Activated CD4-positive, alpha-beta T cell treated with anti-CD3 and anti-CD28 coated beads, Interleukin-2, amount 50 U/mL, for 4 hours (primary cell): ENCODE results near the gene CDK18.
A peak's percentile ranks its signal among the peaks of the same experiment; 100 is the strongest.

ENCODE experiments used
- DNase-seq, 2 experiments: peaks; one replicate each; pipeline ENCODE4 v3.0.0-alpha.2; 2020

CDK18 gene

DNA sequence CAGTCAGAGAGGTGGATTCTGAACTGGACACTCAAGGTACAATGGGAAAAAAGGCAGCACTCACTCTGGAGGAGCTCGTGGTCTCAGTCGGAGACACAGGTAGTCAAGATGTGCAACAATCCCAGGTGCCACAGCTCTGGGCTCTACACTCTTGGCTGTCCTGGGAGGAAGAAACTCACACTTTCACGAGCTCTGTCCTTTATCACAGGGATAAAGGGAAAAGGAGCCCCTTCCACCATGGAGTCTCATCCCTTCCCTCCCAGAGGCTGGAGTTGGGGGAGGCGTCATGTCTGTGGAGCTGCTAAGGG, 20.3 kb downstream of the CDK18 start:
- DNase-seq: no peak

- DNase-seq: no peak
These were observed 21.2 kb downstream of the CDK18 start for GRCh38 chr1:205525495-205526285.

GRCh38 chr1:205526431-205526830, 22.0 kb downstream of the CDK18 start:
- no peak for DNase-seq

- no peak for DNase-seq
These were observed 23.5 kb downstream of the CDK18 start for GRCh38 chr1:205527931-205528330.

DNA sequence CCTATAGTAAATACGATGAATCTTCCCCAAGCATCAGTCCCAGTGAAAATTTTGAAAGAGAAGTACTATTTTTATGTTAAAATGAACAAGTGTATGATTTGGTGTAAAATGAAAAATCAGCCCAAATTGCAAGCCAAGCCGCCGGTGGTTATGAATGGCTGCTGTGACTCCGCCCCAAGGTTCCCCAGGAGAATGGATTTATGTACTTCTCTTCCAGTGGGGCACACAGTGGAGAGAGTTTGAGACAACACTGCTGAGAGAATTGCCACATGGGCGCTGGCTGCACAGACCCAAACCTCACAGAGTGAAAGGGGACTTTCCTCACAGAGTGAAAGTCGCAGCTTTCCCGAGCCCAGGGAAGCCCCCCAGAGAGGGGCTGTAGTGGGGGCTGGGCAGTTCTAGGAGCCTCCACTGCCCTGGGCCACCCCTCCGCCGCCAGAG, 24.0 kb downstream of the CDK18 start:
- DNase-seq: no peak

GRCh38 chr1:205528887-205529825, 24.7 kb downstream of the CDK18 start:
- DNase-seq: peak; percentile 75 to 80

- DNase-seq: no peak
These were observed 25.6 kb downstream of the CDK18 start for GRCh38 chr1:205530116-205530515.

GRCh38 chr1:205531191-205532025, 26.9 kb downstream of the CDK18 start:
- no peak for DNase-seq

DNA sequence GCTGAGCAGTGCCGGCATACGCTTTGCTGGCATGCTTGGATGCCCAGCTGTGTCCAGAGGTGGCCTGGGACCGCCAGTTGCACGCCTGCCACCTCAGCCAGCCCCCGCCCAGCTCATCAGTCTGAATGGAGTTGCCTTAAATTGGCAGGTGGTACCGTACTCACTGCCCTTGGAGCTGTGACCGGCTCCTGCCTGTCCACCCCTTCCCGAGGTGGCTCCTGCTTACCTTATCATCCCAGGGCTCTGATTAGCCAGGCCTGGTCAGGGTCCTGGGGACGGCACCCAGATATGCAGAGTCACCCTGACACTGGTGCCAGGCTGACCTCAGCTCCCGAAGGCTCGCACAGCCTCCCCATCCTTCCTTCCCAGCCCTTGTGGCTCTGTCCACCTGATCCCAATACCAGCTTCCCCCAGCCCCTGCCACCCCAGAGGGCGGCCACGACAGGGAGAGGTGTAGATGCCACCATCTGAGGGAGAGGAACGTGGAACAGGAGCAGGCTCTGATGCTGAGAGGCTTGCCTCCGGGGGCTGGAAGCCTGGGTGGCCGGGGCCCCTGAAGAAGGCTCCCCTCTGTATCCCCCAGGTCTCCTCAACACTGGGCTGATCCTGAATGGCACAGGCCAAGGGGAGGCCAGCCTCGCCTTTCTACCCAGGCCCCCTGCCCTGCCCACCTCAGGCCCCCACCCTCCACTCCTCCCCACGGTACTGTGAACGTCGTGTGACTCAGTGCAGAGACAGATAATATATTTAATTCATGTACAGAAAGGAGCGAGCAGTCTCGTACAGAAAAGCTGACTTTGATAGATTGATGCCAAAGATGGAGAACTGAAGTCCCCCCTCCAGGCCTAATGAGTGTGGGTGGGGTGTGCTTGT, 27.8 kb downstream of the CDK18 start:
- no peak for DNase-seq

- DNase-seq: no peak
These were observed 28.7 kb downstream of the CDK18 start for GRCh38 chr1:205532996-205533735.

DNA sequence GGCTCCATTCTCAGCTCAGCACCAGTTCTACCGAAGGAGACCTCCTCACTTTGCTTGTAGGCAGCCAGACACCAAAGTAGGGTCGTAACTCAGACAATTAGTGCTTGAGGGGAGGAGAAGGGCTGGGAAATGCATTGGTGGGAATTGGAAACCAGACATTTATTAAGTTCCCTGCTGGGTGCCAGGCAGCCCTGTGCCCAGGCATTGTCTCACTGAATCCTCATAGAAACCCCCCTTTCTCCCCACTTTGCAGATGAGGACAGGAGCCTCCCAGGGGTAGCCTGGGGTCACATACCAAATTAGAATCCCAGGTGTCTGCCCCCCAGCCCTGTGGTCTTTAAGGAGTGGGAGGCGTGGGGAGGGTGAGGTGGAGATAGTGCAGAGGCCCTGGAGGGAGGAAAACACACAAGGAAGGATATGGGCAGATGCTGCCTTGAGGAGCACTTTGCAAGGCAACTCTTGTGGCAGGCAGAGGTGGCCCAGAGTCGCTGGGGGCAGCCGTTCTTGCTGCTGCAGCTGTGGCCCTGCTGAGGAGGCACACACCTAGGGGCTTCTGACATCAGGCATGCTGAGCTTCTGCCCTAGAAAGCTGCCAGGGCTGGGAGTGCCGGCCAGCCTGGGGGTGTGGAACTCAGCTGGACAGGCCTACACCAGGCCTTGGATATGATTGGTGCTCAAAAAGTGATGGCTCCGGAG, 29.4 kb downstream of the CDK18 start:
- no peak for DNase-seq

GRCh38 chr1:205534444-205534985, 30.0 kb downstream of the CDK18 start:
- DNase-seq: no peak

GRCh38 chr1:205535096-205535495, 30.6 kb downstream of the CDK18 start:
- DNase-seq: no peak

- no peak for DNase-seq
These were observed 31.6 kb downstream of the CDK18 start for GRCh38 chr1:205535866-205536758.

DNA sequence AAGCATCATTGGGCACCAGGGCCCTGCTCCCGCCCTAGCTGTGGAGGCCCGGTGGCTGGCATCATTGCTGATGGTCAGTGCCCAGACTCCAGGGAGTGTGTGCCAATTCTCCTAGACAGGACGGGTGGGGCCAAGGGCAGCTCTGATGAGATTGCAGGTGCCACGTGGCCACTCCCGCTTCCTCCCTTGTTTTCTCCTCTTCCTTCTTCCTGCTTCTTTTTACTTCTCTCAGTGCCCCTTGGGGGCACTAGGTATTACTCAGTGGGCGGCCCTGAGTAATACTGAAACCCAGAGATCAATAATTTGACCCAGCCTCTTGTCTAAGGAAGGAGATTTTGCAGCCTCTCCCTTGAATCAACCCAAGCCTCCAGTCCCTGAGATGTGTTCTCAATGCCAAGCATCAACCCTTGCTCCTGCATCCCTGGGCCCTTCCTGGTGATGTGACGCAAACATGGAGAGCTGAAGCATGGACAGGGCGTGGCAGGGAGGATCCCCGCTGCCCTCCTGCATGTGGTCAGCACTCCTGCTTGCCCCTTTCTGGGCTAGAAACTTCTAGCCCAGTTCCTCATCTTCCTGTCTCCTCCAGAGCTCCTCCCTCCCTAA, 32.4 kb downstream of the CDK18 start:
- no peak for DNase-seq

GRCh38 chr1:205537386-205538018, 33.0 kb downstream of the CDK18 start:
- no peak for DNase-seq

- no peak for DNase-seq
These were observed 33.9 kb downstream of the CDK18 start for GRCh38 chr1:205538235-205538840.
